H1 (cell line): Measurements from ENCODE around the gene ASS1. TPM values are rescaled to one million over a fixed set of nuclear protein-coding genes. Genes with fewer than 3 reads are reported as not detected.

Source experiments
- CTCF ChIA-PET: fragments of 300-600 bp; sonication (Branson Sonifier 250); formaldehyde crosslinking; loops from one replicate; lab custom pipeline; 2021; ENCODE audit not compliant: partially characterized antibody; lab: Charles Lee
- POLR2A ChIA-PET: fragments of 300-600 bp; sonication (Branson Sonifier 250); formaldehyde crosslinking; loops from one replicate; lab custom pipeline; 2021; ENCODE audit warnings: inconsistent platforms; ENCODE audit not compliant: partially characterized antibody; lab: Charles Lee
- DNase-seq, 2 experiments: peaks; one replicate each; pipeline versions ENCODE4 v3.0.0 to v3.0.0-alpha.2; 2010 to 2022; ENCODE audit warnings: low spot score in 2 of 2, low read depth in 1 of 2, mixed read lengths in 1 of 2
- FAIRE-seq: peaks from 2 replicates; lab custom pipeline; 2011; peaks lifted over from hg19 to GRCh38; lab: Jason Lieb, UNC
- H2AFZ ChIP-seq: 2 replicates; pipeline ENCODE4 v1.8.1; 2012; ENCODE audit warnings: low read length, inconsistent platforms
- H2AK5ac ChIP-seq: 2 replicates; pipeline ENCODE4 v1.6.1; 2013; ENCODE audit warnings: low read depth, low read length
- H2BK120ac ChIP-seq: replicated peaks from 2 replicates; pipeline ENCODE3; 2013; ENCODE audit warnings: low read depth, low read length, inconsistent platforms
- H2BK12ac ChIP-seq: 2 replicates; pipeline ENCODE4 v1.6.1; 2013; ENCODE audit warnings: low read depth, low read length
- H2BK15ac ChIP-seq: 2 replicates; pipeline ENCODE4 v1.6.1; 2013; ENCODE audit warnings: low read length
- H2BK20ac ChIP-seq: 2 replicates; pipeline ENCODE4 v1.6.1; 2013; ENCODE audit warnings: low read length
- H2BK5ac ChIP-seq: 2 replicates; pipeline ENCODE4 v1.6.1; 2013; ENCODE audit warnings: low read depth, low read length
- H3K14ac ChIP-seq: 2 replicates; pipeline ENCODE4 v1.6.1; 2013; ENCODE audit warnings: inconsistent platforms; ENCODE audit not compliant: insufficient read length
- H3K18ac ChIP-seq: 2 replicates; pipeline ENCODE4 v1.6.1; 2013; ENCODE audit warnings: low read length; ENCODE audit errors: extremely low read depth
- H3K23ac ChIP-seq: 2 replicates; pipeline ENCODE4 v1.6.1; 2013; ENCODE audit warnings: inconsistent platforms; ENCODE audit not compliant: insufficient read length
- H3K23me2 ChIP-seq: 2 replicates; pipeline ENCODE4 v1.6.1; 2013; ENCODE audit warnings: low read depth, low read length
- H3K27ac ChIP-seq: 2 replicates; pipeline ENCODE4 v1.6.1; 2011; ENCODE audit warnings: low read depth, low read length, inconsistent platforms
- H3K27me3 ChIP-seq, 4 experiments: replicated peaks in 1 of 4; 1 replicate in 1 of 4; 2 replicates in 3 of 4; pipeline versions ENCODE4 v1.6.1 to v1.8.1; 2011 to 2013; ENCODE audit warnings: low read length in 3 of 4, mild to moderate bottlenecking in 3 of 4, inconsistent platforms in 2 of 4, mixed read lengths in 2 of 4, moderate library complexity in 1 of 4; ENCODE audit not compliant: control insufficient read depth in 3 of 4, insufficient read depth in 3 of 4; ENCODE audit errors: extremely low read depth in 1 of 4
- H3K36me3 ChIP-seq, 4 experiments: 2 replicates each; pipeline versions ENCODE4 v1.6.1 to v1.8.1; 2011 to 2013; ENCODE audit warnings: mild to moderate bottlenecking in 4 of 4, low read length in 3 of 4, moderate library complexity in 2 of 4, control low read depth in 1 of 4, inconsistent platforms in 1 of 4; ENCODE audit not compliant: insufficient read depth in 4 of 4, control insufficient read depth in 2 of 4
- H3K4ac ChIP-seq: replicated peaks from 2 replicates; pipeline ENCODE3; 2013; ENCODE audit warnings: low read length, low read depth, mixed read lengths, inconsistent platforms; ENCODE audit not compliant: insufficient read length
- H3K4me1 ChIP-seq, 4 experiments: replicated peaks in 1 of 4; 1 replicate in 1 of 4; 2 replicates in 3 of 4; pipeline versions ENCODE4 v1.6.1 to v1.8.1; 2011 to 2013; ENCODE audit warnings: low read length in 3 of 4, inconsistent platforms in 2 of 4, mixed read lengths in 1 of 4; ENCODE audit not compliant: insufficient read depth in 4 of 4, control insufficient read depth in 3 of 4
- H3K4me2 ChIP-seq, 2 experiments: 2 replicates each; pipeline versions ENCODE4 v1.6.1 to v1.8.1; 2011 to 2013; ENCODE audit warnings: low read depth in 2 of 2, low read length in 2 of 2, control low read depth in 1 of 2, inconsistent platforms in 1 of 2, mild to moderate bottlenecking in 1 of 2; ENCODE audit not compliant: insufficient read depth in 1 of 2
- H3K4me3 ChIP-seq, 4 experiments: fragments of 200-600, 300-600 bp in 1 of 4; sonication (generic), shearing (Covaris generic), sonication (Bioruptor Twin) in 1 of 4; 2 replicates each; pipeline versions ENCODE4 v1.5.1 to v1.8.1; 2011 to 2016; ENCODE audit warnings: low read length in 4 of 4, low read depth in 3 of 4, control low read depth in 2 of 4, inconsistent platforms in 2 of 4, mild to moderate bottlenecking in 2 of 4, mixed read lengths in 1 of 4, moderate library complexity in 1 of 4; ENCODE audit not compliant: insufficient read depth in 2 of 4; ENCODE audit errors: extremely low read depth in 1 of 4
- H3K56ac ChIP-seq: replicated peaks from 2 replicates; pipeline ENCODE3; 2013; ENCODE audit warnings: low read depth, mild to moderate bottlenecking, mixed read lengths, low read length, inconsistent platforms; ENCODE audit not compliant: insufficient read length
- H3K79me1 ChIP-seq: 2 replicates; pipeline ENCODE4 v1.6.1; 2013; ENCODE audit warnings: low read depth, low read length, control low read depth
- H3K79me2 ChIP-seq, 2 experiments: 2 replicates each; pipeline versions ENCODE4 v1.6.1 to v1.8.1; 2012 to 2013; ENCODE audit warnings: low read length in 2 of 2, mild to moderate bottlenecking in 2 of 2, inconsistent platforms in 1 of 2; ENCODE audit not compliant: insufficient read depth in 2 of 2, control insufficient read depth in 1 of 2
- H3K9ac ChIP-seq, 4 experiments: replicated peaks in 1 of 4; 1 replicate in 1 of 4; 2 replicates in 3 of 4; pipeline versions ENCODE4 v1.6.1 to v1.8.1; 2011 to 2013; ENCODE audit warnings: low read depth in 3 of 4, low read length in 3 of 4, control low read depth in 2 of 4, mild to moderate bottlenecking in 2 of 4, moderate library complexity in 2 of 4, inconsistent platforms in 1 of 4; ENCODE audit errors: extremely low read depth in 1 of 4
- H3K9me3 ChIP-seq, 2 experiments: 2 replicates each; pipeline versions ENCODE4 v1.6.1 to v1.8.1; 2012 to 2013; ENCODE audit warnings: mild to moderate bottlenecking in 2 of 2, moderate library complexity in 2 of 2, control low read depth in 1 of 2, inconsistent platforms in 1 of 2, low read depth in 1 of 2, low read length in 1 of 2, mixed read lengths in 1 of 2; ENCODE audit not compliant: insufficient read depth in 2 of 2
- H4K20me1 ChIP-seq, 2 experiments: replicated peaks in 1 of 2; 2 replicates each; pipeline versions ENCODE3 to v1.8.1; 2011 to 2013; ENCODE audit warnings: inconsistent platforms in 2 of 2, low read length in 2 of 2, mild to moderate bottlenecking in 1 of 2; ENCODE audit not compliant: insufficient read depth in 2 of 2, control insufficient read depth in 1 of 2
- H4K5ac ChIP-seq: 2 replicates; pipeline ENCODE4 v1.6.1; 2013; ENCODE audit warnings: low read length, low read depth, mixed read lengths, inconsistent platforms; ENCODE audit not compliant: insufficient read length
- H4K8ac ChIP-seq: 2 replicates; pipeline ENCODE4 v1.8.0; 2013; ENCODE audit warnings: mild to moderate bottlenecking, moderate library complexity, low read length, inconsistent platforms; ENCODE audit not compliant: insufficient read depth; ENCODE audit errors: extremely low read depth
- H4K91ac ChIP-seq: replicated peaks from 2 replicates; pipeline ENCODE3; 2013; ENCODE audit warnings: low read length, mixed read lengths, inconsistent platforms; ENCODE audit not compliant: insufficient read length
- CREB1 ChIP-seq: IDR thresholded peaks from 2 replicates; pipeline ENCODE4 v1.6.1; 2012; ENCODE audit warnings: inconsistent platforms
- JUND ChIP-seq: IDR thresholded peaks from 2 replicates; pipeline ENCODE4 v1.6.1; 2011; ENCODE audit warnings: mild to moderate bottlenecking, improper control_type of control experiment, low read length
- KDM5A ChIP-seq: fragments of 200-600 bp; IDR thresholded peaks from 2 replicates; pipeline ENCODE4 v1.7.1; 2012; ENCODE audit warnings: mild to moderate bottlenecking, low read length, inconsistent platforms, mixed read lengths
- POLR2AphosphoS5 ChIP-seq: IDR thresholded peaks from 2 replicates; pipeline ENCODE4 v1.6.1; 2011; ENCODE audit warnings: low read depth, low read length
- POU5F1 ChIP-seq: IDR thresholded peaks from 2 replicates; pipeline ENCODE4 v1.6.1; 2011; ENCODE audit warnings: low read depth, mild to moderate bottlenecking, low read length, moderate library complexity
- RFX5 ChIP-seq: IDR thresholded peaks from 2 replicates; pipeline ENCODE4 v1.6.1; 2011; ENCODE audit warnings: low read depth, low read length, improper control_type of control experiment, borderline replicate concordance
- SAP30 ChIP-seq: fragments of 300-600 bp; sonication (generic); IDR thresholded peaks from 2 replicates; pipeline ENCODE4 v1.7.1; 2012; ENCODE audit warnings: low read length, moderate library complexity, mild to moderate bottlenecking, inconsistent platforms; ENCODE audit not compliant: insufficient read depth, insufficient replicate concordance
- SRF ChIP-seq: IDR thresholded peaks from 2 replicates; pipeline ENCODE4 v1.6.1; 2011; ENCODE audit warnings: mild to moderate bottlenecking, low read depth, low read length, moderate library complexity
- TCF12 ChIP-seq: IDR thresholded peaks from 2 replicates; pipeline ENCODE4 v1.6.1; 2011; ENCODE audit warnings: low read depth, mild to moderate bottlenecking, low read length
- TEAD4 ChIP-seq: IDR thresholded peaks from 2 replicates; pipeline ENCODE4 v1.6.1; 2012; ENCODE audit warnings: low read depth, low read length, inconsistent platforms, mixed read lengths
- WGBS, 2 experiments: shearing (Covaris generic) in 1 of 2; methylation state at CpG; one replicate each; pipeline versions ENCODE4 v1.1.6 to v1.1.7; 2013 to 2015; ENCODE audit warnings: low lambda C conversion rate in 2 of 2, mixed read lengths in 2 of 2, inconsistent platforms in 1 of 2, low coverage in 1 of 2, missing lambda C conversion rate in 1 of 2; ENCODE audit not compliant: insufficient replicate concordance in 2 of 2, insufficient coverage in 1 of 2, insufficient read length in 1 of 2; ENCODE audit errors: extremely low coverage in 1 of 2, missing lambda C conversion rate in 1 of 2; 5-methylcytosine and 5-hydroxymethylcytosine counted together
- polyA plus RNA-seq, 7 experiments: library from polyadenylated mRNA; depleted of rRNA in 3 of 7; stranded (reverse) in 5 of 7; unstranded in 2 of 7; fragments of >200 nt in 5 of 7; fragments of 200-250 nt in 2 of 7; gene quantifications; 1 replicate in 5 of 7; 2 replicates in 1 of 7; 4 replicates in 1 of 7; pipeline versions ENCODE4 v1.2.1 to v1.2.3, GENCODE V29; 2011 to 2013; ENCODE audit warnings: missing spikeins in 2 of 7, mixed read lengths in 2 of 7
- total RNA-seq: library from RNA; stranded (reverse); fragmentation: NEBNext Ultra II Directional; extraction: Animal tissue kit (Norgen Biotek cat#: 25700); gene quantifications from 2 replicates; pipeline ENCODE4 v1.2.1, GENCODE V29; 2021
- TF ChIP-seq, protein P1 (sequence below): IDR thresholded peaks from 2 replicates; pipeline ENCODE4 v1.6.1; 2012; ENCODE audit warnings: low read length, inconsistent platforms
- TF ChIP-seq, protein P2 (sequence below): IDR thresholded peaks from 2 replicates; pipeline ENCODE4 v1.6.1; 2012; ENCODE audit warnings: inconsistent platforms

Gene ASS1
- total and polyA plus RNA-seq, 2 of the 8 experiments (the other 6 are each of a cell fraction or from before 2014, with no cell fraction given), result 108 to 296 TPM

DNA sequence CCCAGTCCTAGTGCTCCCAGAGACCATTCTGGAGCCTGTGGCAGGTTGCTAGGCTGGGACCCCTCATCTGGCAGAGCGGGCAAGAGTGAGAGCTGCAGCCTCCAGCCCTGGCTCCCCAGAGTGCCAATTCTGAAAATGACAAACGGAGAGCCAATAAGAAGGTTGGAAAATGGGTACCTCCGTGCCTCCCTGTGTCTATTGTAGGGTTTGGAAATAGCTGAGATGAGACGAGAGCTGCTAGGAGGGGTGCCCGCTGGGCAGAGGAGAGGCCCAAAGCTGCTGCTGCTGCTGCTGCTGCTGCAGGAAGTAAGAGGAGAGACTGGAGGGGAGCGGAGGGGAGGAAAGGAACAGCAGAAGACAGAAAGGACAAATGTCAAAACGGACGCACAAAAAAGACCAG, 98.6 kb downstream of the ASS1 start:
- Histone ChIP-seq H4K20me1 (no peaks in the 10 kb centered on the region), H2BK120ac (no peak overlapping the region), H3K4me2 (no peak overlapping the region), H2AFZ (no peak overlapping the region), H3K27me3 (peaks cover 0 to 4% (median under 1%) of the 10 kb centered on the region in 4 experiments; a peak in 2 of 7 replicates), H3K23ac (no peak overlapping the region), H3K9me3 (no peaks in the 10 kb centered on the region), H2BK20ac (no peak overlapping the region), H3K27ac (no peak overlapping the region), H2BK15ac (no peak overlapping the region), H2BK5ac (no peak overlapping the region), H3K9ac (no peak overlapping the region), H3K56ac (no peak overlapping the region), H4K91ac (no peak overlapping the region), H4K5ac (no peak overlapping the region), H3K79me1 (no peaks in the 10 kb centered on the region; the same call in 1 of the 2 replicates), H3K4me1 (peaks cover 0 to 15% (median 5%) of the 10 kb centered on the region in 4 experiments; a peak in 4 of 7 replicates), H3K4ac (no peak overlapping the region), H2AK5ac (no peak overlapping the region), H3K14ac (no peak overlapping the region), H3K79me2 (no peaks in the 10 kb centered on the region), H2BK12ac (no peak overlapping the region), H4K8ac (no peak overlapping the region), H3K36me3 (no peaks in the 10 kb centered on the region), H3K4me3 (no peak overlapping the region), H3K23me2 (no peaks in the 10 kb centered on the region; the same call in 1 of the 2 replicates), H3K18ac (0 out of 2 replicates have a peak overlapping the region, but pooled peaks have one; percentile 38)
- WGBS, 2 experiments, result 74% methylated on average over 6 of the region's 8 CpGs; no CpG with 5 or more reads in 1 of the 2 experiments
- FAIRE-seq (no peak), DNase-seq (no peak)
- ChIA-PET CTCF (interaction anchor here (0.7 to 1.7 kb wide), 5 partner anchors 24 to 84 kb away, joined by 3 to 5 read pairs (median 4); no protein-coding TSS in a partner anchor), POLR2A (interaction anchor here (0.7 to 1.7 kb wide), 4 partner anchors 17 to 43 kb away, joined by 3 to 5 read pairs (median 3); no protein-coding TSS in a partner anchor)
- no peak for TF ChIP-seq SRF
- no peak for TF ChIP-seq JUND
- TF ChIP-seq POLR2AphosphoS5, result no peak
- TF ChIP-seq KDM5A, result no peak
- TF ChIP-seq TEAD4, result no peak
- no peak for TF ChIP-seq SAP30
- TF ChIP-seq POU5F1, result no peak
- no peak for TF ChIP-seq TCF12
- no peak for TF ChIP-seq RFX5
- TF ChIP-seq, protein P1, sequence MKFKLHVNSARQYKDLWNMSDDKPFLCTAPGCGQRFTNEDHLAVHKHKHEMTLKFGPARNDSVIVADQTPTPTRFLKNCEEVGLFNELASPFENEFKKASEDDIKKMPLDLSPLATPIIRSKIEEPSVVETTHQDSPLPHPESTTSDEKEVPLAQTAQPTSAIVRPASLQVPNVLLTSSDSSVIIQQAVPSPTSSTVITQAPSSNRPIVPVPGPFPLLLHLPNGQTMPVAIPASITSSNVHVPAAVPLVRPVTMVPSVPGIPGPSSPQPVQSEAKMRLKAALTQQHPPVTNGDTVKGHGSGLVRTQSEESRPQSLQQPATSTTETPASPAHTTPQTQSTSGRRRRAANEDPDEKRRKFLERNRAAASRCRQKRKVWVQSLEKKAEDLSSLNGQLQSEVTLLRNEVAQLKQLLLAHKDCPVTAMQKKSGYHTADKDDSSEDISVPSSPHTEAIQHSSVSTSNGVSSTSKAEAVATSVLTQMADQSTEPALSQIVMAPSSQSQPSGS, result no peak
- TF ChIP-seq CREB1, result no peak
- TF ChIP-seq, protein P2, sequence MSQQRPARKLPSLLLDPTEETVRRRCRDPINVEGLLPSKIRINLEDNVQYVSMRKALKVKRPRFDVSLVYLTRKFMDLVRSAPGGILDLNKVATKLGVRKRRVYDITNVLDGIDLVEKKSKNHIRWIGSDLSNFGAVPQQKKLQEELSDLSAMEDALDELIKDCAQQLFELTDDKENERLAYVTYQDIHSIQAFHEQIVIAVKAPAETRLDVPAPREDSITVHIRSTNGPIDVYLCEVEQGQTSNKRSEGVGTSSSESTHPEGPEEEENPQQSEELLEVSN, result no peak
